Activated CD4-positive, alpha-beta T cell treated with anti-CD3 and anti-CD28 coated beads, Interleukin-2, amount 50 U/mL, for 4 hours (primary cell): ENCODE measurements around the gene USF1.
A peak's percentile ranks its signal among the peaks of the same experiment; 100 is the strongest.
"Not testable (repeated sequence)": the region's sequence is repeated elsewhere in the genome, so short reads cannot be mapped to it uniquely, and the experiment has no call there.

ENCODE experiments used
- DNase-seq, 2 experiments: peaks; one replicate each; pipeline ENCODE4 v3.0.0-alpha.2; 2020

The USF1 gene

DNA sequence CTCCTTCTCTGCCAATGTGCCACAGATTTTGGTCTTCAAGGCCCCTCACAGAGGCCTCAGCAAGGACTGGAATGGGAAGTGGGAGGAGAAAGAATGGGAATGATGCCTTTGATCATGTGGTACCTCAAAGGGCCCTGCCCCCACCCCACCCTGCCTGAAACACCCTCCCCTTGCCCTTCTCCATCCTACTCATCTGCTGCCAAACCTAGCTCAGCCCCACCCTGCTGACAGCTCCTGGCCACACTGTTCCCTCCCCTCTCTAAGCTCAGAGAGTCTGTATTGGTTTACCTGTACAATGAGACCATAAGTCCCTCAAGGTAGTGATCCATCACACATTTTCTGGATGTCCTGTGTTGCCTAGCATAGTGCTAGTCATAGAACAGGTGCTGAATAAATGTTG lies 30.6 kb upstream of the USF1 start:
- no peak for DNase-seq

GRCh38 chr1:161074676-161075368 lies 29.0 kb upstream of the USF1 start:
- DNase-seq: no peak

DNA sequence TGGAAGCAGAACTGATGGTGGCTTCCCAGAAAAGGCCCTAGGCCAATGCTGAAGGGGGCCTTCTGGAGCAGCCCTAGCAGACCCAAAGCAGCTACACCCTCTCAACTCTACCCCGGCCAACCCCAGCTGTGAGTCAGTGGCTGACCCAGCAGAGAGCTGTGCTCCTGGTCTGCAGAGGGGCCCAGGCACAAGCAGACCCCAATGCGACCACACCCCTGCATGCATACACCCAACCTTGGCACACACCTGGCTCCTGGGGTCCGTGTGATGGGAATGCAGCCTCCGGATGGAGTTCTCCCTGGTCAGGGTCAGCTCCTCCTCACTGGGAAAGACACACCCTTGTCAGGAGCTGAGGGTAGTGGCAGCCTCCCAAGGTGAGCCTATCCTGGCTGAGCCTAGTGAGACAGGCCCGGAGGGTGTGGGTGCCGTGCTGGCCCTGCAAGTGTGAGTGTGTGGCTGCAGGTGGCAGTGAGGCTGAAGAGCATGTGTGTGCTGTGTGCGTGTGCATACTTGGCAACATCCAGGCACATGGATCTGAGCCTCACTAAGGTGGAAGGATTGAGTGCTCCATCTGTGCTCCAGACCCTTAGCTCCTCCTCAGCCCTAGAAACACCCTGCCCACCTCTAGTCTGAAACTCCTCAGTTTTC lies 27.8 kb upstream of the USF1 start:
- DNase-seq: no peak

DNA sequence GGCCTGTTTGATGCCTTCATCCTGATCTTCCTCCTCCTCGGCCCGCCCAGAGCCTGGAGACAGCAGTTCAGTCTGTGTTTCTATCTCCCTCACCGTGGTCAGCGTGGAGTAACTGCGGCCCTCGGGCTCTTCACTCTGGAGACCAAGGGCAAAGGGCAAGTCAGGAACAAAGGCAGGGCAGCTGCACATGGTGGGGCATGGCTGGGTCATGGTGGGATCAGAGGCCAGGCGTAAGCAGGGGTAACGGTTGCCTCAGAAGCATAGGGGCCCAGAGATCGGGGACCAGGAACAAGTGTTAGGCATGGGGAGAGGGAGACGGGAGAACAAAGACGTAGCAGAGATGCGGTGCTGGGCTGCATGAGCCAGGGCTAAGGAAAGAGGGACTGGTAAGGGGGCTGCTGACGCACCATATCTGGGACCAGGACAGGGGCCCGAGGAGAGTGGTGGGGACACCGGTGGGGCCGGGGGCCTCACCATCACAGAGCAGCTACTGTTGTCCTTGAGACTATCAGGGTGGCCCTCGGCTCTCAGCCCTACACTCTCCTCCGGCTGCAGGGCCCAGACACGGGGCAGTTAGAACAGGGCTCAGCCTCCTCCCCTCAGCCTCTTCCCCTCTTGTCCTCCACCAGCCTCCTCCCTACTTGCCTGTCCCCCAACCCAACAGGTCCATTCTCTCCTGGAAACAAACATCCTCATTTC lies 27.1 kb upstream of the USF1 start:
- no peak for DNase-seq

GRCh38 chr1:161071886-161072371 lies 26.2 kb upstream of the USF1 start:
- DNase-seq: peak; percentile 34 to 38

- no peak for DNase-seq
These were observed 25.0 kb upstream of the USF1 start for GRCh38 chr1:161070761-161071160.

- peak; percentile 69 for DNase-seq
These were observed 24.0 kb upstream of the USF1 start, which contains the start of gene ARHGAP30 for GRCh38 chr1:161069731-161070270. Gene ARHGAP30 (minus strand): TSS chr1:161069891. CDS start chr1:161069624, 267 bp downstream.

DNA sequence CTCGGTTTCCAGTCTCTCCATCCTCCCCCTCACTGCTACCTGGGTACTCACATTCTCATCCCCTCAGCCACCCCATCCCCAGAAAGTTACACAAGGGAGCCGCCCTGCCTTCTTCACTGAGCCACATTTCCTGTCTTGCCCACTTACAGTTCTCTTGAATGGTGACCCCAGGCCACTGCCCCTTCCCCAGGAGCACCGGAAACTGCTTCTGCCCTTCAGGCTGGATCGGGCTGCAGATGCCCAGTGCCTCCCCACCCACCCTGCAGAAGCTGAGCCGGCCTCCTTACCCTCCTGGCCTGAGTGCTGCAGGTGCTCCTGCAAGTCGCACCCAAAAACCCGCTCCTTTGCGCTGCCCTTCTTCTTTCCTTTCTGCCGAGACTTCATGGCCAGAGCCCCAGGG lies 23.5 kb upstream of the USF1 start:
- no peak for DNase-seq

GRCh38 chr1:161068306-161069234 lies 22.8 kb upstream of the USF1 start:
- peak; percentile 68 to 71 for DNase-seq

DNA sequence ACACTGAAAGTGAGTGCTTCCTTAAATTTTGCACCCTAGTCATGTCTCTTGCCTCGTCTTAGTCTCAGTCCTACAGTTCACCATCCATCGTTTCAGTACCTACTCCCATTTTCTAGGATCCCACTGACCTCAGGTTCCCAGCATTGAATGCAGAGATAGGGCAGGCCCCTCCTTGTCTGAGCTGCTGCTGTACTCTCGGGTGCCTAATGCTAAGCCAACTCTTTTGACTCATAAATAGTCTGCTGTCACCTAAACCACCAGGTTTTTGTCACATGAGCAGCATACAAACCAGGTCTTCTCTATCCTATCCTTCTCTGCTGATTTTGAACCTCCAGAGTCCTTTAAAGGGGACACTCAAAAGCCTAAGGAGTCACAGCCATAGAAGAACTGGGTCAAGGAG lies 20.9 kb upstream of the USF1 start:
- DNase-seq: no peak

GRCh38 chr1:161065681-161066080 lies 19.9 kb upstream of the USF1 start:
- DNase-seq: not testable (repeated sequence)

- DNase-seq: not testable (repeated sequence)
These were observed 18.2 kb upstream of the USF1 start for GRCh38 chr1:161063936-161064335.

GRCh38 chr1:161061419-161061818 lies 15.6 kb upstream of the USF1 start:
- DNase-seq: no peak

DNA sequence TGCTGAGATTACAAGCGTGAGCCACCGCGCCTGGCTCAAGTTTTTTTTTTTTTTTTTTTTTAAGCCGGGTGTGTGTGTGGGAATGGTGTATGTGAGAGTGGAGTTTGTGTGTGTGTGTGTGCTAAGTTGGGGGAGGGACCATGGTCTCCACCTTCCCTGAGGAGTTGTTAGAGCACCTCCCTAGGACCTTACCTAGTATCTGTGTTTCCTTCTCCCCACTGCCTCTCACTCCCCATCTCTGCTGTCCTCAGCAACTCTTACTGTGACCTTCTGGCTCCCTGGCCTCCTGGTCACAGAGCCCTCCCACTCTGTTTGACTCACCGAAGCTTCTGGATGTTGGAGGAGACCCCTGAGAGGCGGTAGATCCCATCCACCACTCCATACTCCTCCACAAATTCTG lies 13.5 kb upstream of the USF1 start:
- DNase-seq: no peak

GRCh38 chr1:161054805-161055204 lies 9.0 kb upstream of the USF1 start:
- DNase-seq: no peak

DNA sequence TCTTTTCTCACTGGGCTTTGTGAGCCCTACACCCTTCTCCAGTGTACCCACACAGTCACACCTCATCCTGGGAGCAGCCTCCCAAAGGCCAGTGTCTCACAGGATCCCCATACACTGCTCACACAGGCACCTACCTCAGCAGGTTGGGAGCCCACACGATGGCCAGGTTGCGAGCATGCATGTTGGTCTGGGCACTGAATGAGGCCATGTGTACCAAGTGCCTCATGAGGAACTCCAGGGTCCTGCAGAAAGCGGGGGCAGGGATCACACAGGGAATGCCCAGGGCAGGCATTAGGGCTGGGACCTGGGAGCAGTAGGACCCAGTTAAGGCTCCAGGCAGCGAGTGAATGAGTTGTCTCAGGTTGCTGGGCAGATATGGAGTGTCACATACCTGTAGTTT lies 8.5 kb upstream of the USF1 start:
- no peak for DNase-seq

GRCh38 chr1:161052899-161053298 lies 7.1 kb upstream of the USF1 start:
- no peak for DNase-seq

DNA sequence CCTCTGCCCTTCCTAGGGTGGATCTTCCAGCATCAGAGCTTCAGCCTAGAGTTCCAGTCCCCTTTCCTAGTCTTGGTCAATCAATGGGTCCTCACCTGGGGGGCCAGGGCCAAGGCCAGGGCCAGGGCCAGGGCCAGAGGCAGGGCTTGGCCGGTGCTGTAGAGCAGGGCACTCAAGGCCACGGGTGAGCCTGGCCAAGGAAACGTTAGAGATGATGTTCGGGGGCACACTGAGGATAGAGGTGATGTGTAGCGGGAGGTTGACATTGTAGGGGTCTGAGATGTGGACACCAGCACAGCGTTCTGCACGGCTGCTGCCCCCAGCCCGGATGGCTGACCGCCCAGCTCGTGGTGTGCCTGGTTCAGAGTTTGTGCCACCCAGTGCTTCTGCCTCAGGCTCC lies 5.4 kb upstream of the USF1 start:
- DNase-seq: no peak

GRCh38 chr1:161048949-161049722 lies 3.4 kb upstream of the USF1 start:
- DNase-seq: no peak

GRCh38 chr1:161047436-161048420 lies 2.0 kb upstream of the USF1 start:
- DNase-seq: no peak
